HL-60/S4 treated with retinoic acid at 250 ng/mL for 4 days and 3 days (cell line): Measurements from ENCODE around the gene CTU2.

Source experiments
- in situ Hi-C: fragments of 300-500 bp; cut with MboI; formaldehyde crosslinking; loops from 2 replicates; pipeline ENCODE4 v1.7.0; 2022; ENCODE audit warnings: low sequenced_read_pairs

Gene CTU2

DNA sequence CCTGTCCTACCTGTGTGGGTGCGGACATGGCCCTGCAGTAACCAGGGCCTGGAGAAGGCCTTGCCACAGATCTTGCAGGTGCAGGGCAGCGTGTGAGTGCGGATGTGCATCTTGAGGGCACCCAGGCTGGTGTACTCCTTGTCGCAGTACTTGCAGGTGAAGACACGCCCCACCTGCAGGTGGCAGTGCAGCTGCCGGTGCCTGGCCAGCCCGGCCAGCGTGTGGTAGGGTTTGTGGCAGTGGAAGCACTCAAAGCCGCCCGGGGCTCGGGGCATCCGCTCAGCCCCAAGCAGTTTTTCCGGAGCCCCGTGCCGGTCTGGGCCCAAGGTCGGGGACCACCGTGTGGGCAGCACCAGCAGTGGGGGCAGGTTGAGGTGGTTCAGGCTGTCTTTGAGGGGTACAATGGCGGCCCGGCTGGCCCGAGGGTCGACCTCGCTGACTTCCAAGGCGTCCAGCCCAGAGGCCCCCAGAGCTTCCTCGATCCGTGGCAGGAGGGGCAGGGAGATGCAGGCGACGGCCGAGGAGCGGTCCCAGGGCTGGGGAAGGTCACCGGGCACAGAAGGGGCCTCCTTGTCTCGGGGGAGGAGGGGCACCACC lies 25.1 kb upstream of the CTU2 start:
- in situ Hi-C loops: no loop called here

DNA sequence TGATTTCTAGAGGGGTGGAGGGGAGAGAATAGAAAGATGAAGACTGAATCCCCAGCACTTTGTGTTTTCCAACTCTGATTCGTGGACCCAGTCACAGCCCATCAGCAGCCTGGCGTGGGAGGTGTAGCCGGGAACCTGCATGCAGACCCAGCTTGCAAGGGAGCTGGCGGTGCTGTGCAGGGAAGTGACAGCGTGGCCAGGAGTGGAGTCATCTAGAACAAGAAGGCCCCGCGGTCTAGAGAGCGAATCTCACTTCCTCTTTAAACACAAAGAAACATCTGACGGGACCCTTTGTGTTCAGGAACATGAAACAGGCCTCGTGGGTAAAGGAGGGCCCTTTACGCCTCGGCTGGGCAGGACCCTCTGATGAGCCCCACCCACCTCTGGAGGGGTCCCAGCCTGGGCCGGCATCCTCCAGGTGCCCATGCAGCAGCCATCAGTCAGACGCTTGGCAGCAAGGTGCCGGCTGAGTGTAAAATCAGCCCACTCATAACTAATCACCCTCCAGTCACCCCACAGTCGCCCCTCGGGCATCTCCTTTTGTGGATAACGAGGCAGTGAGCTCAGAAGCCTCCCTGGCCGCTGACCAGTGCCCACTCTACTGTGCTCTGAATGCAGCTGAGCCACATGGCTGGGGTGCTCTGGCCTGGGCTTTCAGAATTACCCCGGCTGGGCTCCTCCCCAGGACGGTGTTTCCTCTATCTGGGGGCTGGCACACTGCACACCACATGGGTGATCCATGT lies 24.4 kb upstream of the CTU2 start:
- in situ Hi-C loops: no loop called here

DNA sequence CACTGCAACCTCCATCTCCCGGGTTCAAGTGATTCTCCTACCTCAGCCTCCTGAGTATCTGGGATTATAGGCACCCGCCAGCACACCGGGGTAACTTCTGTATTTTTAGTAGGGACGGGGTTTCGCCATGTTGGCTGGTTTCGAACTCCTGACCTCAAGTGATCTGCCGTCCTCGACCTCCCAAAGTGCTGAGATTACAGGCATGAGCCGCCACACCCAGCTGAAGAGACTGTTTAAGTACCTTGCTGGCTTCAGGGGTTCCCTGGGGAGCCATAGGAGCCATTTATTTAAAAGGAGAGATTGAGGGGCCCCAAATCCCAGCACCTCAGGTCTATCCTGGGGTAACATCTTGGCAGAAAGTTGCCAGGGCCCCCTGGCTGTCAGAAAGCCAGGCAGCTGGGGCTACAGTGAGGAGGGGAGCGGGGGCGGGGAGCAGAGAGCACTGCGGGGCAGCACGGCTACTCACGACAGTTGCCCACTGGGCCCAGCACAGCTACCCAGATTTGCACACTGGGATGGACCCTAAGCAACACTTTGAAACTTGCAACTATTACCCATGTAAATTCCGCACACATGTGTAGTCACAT lies 21.6 kb upstream of the CTU2 start:
- in situ Hi-C loops: no loop called here

DNA sequence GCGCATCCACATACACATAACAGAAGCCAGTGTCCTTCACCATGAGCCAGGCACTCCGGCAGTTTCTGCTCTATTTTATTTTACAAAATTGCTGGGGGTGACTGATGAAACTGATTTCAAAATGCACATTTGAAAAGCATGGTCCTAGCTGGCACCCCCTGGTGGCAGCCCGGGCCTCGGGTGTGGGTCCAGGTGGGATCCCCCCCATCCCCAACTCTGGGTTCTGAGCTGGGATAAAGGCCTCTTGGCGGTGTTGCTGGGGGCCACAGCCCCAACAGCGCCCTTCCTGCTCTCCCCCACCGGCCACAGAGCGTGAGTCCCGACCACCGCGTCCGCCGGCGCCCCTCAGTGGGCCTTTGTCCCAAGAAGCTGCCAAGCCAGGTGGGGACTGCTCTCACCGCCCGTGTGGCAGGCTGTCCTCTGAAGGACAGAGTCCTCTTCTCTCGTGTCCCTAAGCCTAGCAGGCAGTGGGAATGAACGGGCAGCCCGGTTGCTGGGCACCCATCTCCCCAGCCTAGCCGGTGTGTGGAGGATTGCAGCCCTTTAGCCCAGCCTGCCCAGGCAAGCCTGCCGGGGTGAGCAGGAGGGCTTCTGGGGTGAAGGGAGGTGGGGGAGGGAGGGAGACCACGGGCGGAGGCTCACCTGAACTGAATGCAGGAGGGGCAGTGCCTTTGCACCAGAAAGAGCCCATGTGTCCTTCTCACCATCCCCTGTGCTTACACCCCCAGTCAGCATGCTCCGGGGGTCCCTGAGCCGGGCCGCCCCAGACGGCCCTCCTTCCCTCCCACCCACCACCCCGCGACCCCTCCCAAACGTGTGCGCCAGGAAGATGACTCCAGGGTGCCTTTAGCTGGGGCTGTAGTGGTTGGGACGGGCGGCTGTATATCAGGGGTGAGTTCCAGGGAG lies 20.9 kb upstream of the CTU2 start:
- in situ Hi-C loops: no loop called here

DNA sequence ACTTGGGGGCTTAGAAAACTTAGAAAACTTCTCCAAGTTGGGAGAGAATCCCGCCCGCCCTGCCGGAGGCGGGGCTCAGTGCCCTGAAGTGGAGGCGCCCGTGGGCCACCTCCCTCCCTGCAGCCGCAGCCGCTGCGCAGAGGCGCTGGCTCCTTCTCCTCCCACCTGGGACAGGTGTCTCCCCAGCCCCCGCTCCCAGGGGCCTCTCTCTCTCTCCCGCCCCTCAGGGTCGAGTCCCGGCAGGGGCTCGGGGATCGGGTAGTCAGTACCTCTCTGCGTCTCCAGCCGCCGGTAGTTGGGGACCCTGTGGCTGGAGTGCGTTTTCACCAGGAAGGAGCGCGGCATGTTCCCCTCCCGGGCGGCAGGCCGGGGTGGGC lies 20.3 kb upstream of the CTU2 start:
- in situ Hi-C loops: no loop called here

DNA sequence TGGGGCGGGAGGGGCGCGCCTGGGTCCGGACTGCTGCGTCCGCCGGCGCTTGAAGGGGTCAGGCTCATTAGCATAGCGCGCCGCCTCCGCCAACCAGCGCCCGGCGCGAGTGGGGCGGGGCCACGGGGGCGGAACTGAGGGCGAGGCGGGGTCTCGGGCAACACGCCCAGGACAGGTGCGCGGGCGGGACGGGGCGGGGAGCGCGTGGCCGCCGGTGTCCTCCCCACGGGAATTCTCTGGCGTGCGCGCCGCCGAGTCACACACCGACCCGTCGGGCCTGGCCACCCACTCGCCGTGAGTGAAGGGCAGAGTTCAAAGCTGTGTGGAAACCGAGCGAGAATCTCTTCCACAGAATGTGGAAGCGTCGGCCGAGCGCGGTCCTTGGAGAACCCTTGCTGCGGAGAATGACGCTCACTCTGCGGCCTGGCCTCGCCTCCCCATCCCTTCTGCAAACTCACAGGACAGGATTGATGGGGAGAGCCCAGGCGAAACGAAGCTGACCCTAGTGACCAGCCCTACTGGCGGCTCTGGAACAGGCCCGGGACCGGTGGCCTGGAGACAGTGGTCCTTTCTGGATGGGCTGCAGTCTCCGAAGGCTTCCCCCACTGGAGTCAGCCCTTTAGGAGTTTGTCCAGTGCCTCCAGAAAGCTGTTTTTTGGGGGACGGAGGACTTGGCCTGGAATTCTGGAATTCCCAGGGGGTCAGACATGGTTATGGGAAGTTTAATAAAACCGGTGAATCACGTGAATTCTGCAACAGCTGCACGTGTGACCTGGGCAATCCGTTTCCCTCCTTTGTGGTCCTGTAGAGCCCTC lies 19.7 kb upstream of the CTU2 start, which contains the start of gene SNAI3:
SNAI3 (minus strand) TSS at position 69 of the 815 bp plus-strand sequence. CDS start 101 bp downstream, outside the sequence.
- in situ Hi-C loops: no loop called here

DNA sequence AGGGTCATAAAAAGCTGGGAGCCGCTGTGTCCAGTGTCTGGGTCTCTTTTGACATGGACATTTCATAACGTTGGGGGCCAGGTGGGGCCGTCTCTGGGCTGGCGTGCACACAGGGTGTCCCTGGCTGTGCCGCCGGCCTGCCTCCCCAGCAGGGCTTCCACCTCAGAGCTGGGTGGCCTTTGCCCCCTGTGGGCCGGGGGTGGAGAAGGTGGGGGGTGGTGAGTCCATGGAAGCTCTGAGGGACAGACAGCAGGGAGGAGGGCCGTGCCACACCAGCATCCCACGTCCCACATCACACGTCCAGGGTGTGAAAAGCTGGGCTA lies 19.1 kb upstream of the CTU2 start:
- in situ Hi-C loops: no loop called here

DNA sequence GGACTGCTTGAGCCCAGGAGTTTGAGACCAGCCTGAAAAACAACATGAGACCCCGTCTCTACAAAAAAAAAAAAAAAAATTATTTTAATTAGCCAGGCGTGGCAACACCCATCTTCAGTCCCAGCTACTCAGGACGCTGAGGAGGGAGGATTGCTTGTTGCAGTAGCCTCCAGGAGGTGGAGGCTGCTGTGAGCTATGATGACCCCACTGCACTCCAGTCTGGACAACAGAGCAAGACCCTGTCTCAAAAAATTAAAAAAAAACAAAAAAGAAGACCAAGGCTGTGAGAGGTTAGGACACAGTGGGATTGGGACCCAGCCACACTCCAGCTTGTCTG lies 18.7 kb upstream of the CTU2 start:
- in situ Hi-C loops: no loop called here

DNA sequence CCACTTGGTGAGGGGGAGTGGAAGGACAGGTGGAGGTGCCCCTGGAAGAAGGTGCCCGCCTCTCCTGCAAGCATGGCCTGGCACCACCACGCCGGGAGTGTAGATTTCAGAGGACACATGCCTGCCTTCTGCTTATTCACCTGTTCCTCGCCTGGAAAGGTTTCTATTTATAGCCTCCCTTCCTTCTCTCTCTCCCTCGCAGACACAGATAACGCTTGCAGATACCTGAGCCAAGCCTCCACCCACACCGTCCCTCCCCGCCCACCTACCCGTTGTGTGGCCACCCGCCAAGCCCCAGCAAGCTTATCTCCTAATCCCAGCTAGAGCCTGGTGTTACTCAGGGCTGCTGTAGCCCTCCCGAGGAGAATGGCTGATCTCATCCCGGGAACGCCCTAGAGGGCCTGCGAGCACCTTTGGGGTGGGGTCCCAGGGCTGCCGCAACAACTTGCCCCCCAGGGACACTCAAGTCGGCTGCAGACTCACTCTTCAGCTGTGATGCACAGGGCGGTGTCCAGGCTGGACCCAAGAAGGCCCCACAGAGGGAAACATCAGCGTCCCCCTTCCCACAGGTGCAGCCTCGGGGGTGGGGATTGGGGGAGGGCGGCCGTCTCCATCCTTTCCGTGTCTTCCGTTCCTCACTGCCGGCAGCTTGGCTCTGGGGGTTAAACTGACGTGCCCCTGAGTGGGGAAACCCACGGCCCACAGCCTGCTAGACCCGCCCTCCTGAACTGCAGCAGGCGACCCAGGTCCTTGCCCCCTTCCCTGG lies 18.1 kb upstream of the CTU2 start:
- in situ Hi-C loops: no loop called here

DNA sequence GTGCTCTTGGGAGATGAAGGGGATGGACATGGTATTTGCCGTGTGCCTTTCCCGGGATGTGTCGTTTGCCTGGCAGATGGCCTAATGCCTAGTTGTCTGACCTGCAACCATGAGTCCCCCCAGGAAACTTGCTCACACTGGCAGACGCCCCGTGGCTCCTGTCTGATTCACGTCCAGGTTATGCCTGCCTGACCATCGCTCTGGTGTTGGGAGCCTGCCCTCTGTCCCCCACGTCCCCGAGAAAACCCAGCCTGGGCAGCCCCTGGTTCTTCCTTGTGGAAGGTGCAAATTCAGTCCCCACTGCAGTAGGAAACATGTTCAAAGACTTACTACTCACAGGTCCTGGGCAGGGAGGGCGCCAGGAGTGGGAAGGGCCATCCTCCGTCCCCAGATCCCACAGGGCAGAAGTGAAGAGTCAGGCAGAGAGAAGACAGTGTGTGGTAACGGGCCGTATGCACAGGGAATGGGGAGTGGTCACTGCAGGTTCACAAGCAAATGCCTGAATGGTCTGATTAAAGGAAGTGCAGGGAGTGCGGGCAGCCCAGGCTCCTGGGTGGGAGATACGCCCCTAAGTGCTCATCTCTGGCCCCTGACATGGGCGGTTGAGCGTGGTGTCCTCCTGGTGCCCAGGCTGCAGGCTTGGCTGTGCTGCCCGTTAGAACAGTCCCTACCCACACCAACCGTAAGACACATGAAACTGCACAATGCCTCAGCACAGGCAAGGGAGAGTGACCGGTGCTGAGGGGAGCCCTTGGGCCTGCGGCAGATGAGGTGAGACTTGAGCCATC lies 15.8 kb upstream of the CTU2 start:
- in situ Hi-C loops: no loop called here

DNA sequence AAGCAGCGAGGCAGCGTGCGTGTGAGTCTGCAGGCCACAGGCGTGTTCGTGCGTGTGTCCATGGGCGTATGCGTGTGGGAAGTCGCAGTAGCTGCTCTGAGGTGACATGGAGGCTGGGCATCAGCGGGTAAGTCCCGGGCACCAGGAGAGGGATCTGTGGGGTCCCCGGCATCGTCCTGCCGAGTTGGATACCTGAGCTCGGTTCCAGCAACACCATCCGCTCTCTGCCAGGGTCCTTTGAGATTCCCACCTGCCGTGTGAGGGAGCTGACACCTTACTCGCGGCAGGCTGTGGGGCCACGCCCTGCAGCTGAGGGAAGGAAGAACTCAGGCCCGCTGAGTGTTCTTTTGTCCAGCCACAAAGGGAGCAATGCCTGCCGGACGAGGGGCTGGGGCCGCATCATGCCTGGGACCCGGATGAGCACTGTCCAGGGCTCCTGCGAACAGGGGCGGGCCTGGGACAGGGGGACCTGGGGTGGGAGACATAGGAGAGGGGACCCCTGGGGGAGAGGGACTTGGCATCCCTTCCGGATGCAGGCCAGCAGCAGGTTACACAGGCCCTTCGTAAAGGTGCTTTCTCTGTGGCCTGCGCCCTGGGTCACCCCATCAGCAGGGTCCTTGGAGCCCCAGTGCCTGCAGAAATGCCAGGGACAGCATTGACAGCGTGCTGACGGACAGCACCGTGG lies 15.0 kb upstream of the CTU2 start:
- in situ Hi-C loops: no loop called here

DNA sequence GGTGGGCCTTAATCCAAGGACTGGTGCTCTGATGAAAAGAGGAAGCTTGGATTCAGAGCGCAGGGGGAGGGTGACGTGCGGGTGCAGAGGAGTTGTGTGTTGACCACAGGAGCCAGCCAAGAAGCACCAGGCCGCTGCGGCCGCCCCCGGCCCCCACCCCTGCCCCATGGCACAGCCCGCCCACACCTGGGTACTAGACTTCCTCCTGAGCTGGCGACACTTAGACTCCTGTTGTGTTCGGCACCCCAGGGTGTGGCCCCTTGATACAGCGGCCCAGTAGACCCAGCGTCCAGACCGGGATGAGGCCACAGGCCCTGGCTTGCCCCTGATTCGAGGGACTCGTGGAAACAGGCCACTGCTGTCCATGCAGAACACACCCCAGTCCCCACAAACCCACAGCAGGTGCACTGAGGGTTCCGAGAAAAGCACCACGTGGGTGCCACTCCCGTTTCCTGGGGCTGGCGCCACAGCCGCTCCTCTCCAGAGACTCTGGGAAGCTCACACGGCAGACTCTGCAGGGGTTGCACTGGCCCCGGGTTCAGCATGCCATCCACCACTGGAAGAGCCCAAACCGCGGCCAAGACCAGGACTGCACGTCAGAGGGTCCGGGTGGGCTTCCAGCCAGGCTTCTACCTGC lies 14.3 kb upstream of the CTU2 start:
- in situ Hi-C loops: no loop called here

DNA sequence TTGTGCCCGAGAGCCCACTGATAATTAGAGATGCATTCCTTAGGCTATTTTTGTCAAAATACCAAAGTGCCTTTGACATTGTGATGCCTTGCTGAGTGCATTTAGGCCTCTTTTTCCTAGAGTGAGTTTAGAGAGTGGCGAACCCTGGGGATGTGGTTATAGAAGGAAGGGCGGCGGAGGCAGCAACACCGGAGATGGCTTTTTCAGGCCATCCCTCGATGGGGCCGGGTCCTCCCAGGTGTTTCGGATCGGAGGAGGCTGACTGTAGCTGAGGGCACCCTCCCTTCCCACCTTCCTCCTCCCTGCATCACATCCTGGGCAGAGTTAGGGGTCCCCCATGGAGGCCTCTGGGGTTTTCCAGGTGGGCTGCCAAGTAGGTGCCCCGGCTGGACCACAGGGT lies 13.4 kb upstream of the CTU2 start:
- in situ Hi-C loops: no loop called here

DNA sequence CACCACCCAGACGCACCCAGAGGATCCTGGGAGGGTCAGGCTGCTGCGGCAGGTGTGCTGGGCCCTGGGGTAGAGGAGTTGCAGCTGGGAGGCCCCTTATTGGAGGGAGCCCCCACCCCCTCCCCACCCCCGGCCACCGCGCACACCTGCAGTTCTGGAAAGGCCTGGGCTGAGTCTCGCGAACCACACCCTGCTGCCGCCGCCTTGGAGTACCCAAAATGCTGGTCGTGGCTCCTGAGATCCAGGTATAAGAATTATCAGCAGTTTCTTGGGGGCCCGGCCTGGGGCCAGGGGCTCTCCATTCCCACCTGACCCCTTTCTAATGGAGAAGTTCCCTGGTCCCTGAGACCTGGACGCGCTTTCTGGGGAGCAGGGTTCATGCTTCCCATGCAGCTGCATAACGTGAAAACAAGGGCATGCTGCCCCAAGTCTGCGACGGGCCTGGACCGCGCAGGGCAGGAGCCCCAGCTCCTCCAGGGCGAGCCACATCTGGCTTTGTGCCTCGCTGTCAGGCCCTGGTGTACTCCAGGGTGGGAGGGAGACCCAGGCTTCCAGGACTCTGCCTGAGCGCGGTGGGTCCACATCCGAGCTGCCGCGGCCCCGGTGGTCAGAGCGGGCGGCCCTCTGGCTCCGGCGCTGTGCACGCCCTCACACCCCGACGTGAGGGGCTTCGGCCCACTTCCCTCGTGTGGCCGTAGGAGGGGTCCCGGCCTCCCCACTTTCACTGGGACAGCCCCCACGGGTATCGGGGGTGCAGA lies 12.7 kb upstream of the CTU2 start:
- in situ Hi-C loops: no loop called here

DNA sequence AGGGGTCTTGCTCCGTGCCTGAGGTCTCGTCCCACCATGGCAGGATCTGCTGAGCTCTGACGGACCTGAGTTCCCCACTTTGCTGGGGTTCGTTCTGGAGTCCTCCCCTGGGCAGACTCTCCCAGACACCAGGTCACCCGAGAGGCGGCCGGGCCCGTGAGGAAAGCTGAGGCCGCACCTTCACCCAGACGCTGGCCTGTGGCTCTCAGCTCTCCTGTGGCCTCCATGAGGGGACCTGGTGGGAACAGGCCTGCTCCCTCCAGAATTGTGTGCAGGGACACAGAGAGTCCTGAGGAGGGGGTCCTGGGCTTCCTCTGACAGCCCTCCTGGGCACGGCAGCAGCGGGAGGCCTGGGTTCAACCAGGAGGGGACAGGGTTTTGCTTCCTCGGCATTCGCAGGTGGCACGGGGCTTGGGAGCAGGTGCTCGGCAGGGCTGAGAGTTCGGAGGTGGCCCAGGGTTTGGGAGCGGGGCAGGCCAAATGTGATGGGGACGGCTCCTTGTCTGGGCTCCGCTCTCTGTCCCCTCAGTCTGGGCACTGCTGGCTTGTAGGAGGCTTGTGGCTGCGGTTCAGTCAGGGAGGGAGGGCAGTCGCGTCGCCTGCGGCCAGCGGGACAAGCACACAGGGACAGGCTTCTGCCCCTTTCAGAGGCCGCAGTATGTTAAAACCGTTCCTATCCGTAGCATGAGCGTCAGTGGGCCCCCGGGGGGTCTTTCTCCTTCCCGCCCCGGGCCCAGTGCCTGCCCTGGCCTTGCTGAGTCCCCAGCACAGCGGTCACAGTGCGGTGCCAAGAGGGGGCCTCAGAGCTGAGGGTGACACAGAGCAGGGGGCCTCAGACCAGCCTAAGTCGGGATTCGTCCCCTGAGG lies 11.8 kb upstream of the CTU2 start:
- in situ Hi-C loops: no loop called here

DNA sequence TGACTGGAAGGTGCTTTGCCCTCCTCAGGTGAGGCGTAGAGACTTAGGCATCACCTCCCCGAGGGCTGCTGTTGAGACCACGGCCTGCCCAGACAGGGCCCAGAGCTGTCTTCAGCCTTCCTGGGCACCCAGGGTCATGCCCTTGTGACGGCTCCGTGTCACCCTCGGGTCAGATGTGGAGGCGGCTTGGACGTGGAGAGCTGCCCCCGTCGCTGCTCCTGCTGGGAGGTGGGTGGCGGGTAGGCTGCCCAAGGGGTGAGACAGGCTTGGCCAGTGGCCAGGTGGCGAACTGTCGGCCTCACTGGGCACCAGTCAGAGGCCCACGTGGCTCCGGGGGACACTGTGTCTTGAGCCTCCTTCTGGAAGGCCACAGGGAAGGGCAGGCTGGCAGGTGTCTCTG lies 11.1 kb upstream of the CTU2 start:
- in situ Hi-C loops: no loop called here

DNA sequence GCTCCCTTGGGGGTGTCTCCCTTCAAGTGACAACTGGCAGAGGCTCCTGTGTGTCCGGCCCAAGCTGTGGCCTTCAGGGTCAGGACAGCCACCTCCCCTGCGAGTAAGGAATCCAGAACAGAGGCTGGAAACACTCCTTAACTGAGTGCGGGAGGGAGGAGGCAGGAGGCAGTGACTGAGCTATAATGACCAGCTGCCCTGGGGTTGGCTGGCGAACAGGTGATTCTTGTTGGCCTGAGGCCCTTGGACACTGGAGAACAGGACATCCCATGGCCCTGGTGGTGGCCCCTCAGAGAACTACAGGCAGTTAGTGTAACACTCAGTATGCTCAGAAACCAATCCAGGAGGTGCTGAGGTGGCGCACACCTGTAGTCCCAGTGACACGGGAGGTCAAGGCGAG lies 10.6 kb upstream of the CTU2 start:
- in situ Hi-C loops: no loop called here
